ENCODE results near the gene NR2C2.

DNA sequence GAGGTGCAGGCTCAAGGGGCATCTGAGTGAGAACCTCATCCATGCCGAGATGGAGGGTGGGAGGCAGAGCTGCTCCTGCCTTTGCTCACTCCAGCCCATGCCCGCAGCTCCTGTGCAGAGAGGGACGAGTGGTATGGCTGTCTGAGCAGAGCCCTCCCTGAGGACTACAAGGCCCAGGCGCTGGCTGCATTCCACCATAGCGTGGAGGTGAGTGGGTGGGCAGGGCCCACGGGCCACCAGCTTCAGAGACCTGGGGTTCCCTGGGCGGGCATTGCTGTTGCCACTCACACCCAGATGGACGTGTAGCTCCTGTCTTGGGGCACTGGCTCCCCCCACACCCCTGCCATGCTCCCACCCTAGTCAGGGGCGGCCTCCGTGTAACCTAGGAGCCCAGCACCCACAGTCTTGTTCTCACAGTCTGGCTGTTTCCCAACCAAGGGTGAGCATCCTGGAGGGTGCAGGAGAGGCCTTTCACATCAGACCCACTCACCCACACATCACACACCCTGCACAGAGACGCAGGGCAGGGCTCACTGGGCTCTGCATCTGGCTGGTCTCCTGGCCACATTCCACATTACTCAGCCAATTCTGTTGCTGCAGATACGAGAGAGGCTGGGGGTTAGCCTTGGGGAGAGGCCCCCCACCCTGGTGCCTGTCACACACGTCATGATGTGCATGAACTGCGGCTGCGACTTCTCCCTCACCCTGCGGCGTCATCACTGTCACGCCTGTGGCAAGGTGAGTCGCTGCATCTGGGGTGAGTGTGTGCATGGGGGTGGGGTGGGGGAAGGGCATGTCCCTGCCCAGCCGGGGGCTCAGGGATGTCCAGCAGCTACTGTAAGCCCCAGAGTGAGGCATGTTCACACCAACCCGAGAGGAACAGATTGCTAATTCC is 25.3 kb upstream of the NR2C2 start:
- TF ChIP-seq, protein P1, sequence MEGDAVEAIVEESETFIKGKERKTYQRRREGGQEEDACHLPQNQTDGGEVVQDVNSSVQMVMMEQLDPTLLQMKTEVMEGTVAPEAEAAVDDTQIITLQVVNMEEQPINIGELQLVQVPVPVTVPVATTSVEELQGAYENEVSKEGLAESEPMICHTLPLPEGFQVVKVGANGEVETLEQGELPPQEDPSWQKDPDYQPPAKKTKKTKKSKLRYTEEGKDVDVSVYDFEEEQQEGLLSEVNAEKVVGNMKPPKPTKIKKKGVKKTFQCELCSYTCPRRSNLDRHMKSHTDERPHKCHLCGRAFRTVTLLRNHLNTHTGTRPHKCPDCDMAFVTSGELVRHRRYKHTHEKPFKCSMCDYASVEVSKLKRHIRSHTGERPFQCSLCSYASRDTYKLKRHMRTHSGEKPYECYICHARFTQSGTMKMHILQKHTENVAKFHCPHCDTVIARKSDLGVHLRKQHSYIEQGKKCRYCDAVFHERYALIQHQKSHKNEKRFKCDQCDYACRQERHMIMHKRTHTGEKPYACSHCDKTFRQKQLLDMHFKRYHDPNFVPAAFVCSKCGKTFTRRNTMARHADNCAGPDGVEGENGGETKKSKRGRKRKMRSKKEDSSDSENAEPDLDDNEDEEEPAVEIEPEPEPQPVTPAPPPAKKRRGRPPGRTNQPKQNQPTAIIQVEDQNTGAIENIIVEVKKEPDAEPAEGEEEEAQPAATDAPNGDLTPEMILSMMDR (IDR thresholded peaks at IDR 0.05; ENCODE audit: low read depth, low read length, missing input control): no peak
- no peak for TF ChIP-seq JUND (IDR thresholded peaks at IDR 0.05)
